Stimulated activated CD4-positive, alpha-beta T cell treated with anti-CD3 and anti-CD28 coated beads, TNF-alpha, amount 100 ng/mL, for 24 hours (primary cell): ENCODE results near the gene PRDM13.
"Not testable (repeated sequence)": the region's sequence is repeated elsewhere in the genome, so short reads cannot be mapped to it uniquely, and the experiment has no call there.

ENCODE experiments used
- DNase-seq, 3 experiments: peaks; one replicate each; pipeline ENCODE4 v3.0.0-alpha.2; 2020; ENCODE audit warnings: low read depth in 3 of 3

PRDM13 gene

GRCh38 chr6:99606656-99607415 lies at the start of gene PRDM13:
Gene PRDM13, plus strand, starts transcription at chr6:99606833. Its CDS starts 202 bp downstream, at chr6:99607035.
- DNase-seq = no peak

DNA sequence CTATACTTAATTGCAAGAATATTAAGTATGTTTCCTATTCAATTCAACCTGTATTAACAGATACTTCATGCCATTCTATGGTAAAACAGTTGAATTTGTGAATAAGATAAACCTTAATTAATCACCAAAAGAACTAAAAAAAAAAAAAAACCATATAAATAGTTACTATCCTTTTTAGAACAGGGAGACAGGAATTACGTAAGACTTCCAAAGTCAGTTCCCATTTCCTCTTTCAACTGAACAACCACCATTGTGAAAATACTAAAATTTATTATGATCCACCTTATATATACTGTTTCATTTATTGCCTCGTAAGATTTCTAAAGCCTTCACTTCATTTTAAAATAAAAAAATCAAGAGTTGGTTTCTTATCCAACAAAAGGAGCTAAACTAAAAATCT lies 47.6 kb upstream of the PRDM13 start:
- no peak for DNase-seq

- DNase-seq = no peak
These were observed 46.0 kb upstream of the PRDM13 start for GRCh38 chr6:99560668-99561067.

GRCh38 chr6:99563056-99563723 lies 43.4 kb upstream of the PRDM13 start:
- DNase-seq = no peak

DNA sequence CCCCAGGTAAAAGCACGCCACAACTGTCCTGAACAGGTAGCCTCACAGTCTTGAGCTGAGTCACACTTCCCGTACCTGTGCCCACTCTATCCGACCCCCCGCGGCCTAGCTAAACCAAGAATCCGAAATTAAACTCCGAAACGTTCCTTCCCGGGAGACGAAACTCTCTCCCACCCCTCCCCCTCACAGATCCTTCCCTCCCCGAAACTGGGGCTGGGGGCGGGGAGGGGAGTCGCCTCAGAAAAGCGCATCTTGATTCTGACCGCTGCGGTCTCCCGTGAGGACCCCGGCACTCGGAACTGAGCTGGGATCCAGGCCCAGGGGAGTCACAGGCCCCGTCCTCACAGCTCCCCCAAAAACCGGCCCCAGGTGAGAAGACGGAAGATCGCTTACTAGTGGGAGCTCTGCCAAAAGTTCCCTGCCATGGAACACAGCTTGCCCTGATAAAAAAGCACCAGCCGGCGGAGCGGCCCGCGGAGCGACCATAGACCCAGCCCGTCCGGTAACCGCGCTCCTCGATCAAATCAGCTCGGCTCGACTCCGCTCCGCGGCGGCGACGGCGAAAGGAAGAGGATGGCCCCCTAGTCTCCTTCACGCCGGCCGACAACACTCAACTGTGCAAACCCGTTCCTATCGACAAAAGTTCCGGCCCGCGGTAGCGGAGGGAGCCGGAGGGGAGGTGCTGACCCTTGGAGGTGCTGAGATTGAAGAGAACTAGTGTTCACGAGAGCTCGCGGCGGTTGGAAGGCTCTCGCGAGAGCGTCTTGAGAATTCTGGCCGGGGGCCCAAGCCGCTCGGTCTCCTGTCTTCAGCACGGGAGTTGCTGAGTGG lies 38.3 kb upstream of the PRDM13 start, which contains the start of gene CCNC:
CCNC (minus strand) TSS at position 558 of the 831 bp plus-strand sequence; CDS start at position 425, 133 bp downstream.
- peak; percentile 83 to 90 (median 89) for DNase-seq

GRCh38 chr6:99573980-99574617 lies 32.5 kb upstream of the PRDM13 start:
- DNase-seq = no peak

DNA sequence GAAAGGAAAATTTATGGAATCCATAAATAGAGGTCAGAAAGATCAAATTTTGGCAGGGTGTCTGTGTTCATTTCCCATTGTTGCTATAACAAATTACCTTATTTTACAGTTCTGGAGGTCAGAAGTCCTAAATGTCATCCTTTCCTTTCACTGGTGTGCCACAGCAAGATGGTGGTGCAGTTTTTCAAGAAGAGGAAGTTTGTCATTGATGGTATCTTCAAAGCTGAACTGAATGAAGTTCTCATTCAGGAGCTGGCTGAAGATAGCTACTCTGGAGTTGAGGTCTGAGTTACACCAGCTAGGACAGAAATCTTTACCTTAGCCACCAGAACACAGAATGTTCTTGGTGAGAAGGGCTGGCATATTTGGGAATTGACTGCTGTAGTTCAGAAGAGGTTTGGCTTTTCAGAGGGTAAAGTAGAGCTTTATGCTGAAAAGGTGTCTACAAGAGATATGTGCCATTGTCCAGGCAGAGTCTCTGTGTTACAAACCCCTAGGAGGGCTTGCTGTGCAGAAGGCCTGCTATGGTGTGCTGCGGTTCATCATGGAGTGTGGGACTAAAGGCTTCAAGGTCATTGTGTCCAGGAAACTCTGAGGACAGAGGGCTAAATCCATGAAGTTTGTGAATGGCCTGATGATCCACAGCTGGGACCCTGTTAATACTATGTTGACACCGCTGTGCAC lies 30.9 kb upstream of the PRDM13 start:
- no peak for DNase-seq

GRCh38 chr6:99579781-99580180 lies 26.9 kb upstream of the PRDM13 start:
- DNase-seq = no peak

DNA sequence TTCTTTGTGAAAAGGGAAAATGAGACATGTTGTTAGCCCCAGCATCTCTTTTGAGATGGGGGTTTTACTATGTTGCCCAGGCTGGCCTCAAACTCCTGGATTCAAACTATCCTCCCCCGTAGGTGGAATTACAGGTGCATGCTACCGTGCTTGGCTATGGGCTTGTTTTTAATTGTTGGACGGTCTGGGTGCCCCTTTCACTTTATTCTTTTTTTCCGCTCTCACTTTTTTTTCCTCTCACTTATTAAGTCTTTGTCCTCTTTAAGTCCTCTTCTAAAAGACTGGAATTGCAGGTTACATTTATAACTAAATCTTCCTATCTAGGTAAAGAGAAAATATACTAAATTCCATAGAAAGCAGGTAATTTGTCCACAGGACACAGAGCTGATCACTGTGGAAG lies 18.8 kb upstream of the PRDM13 start:
- DNase-seq = no peak

- DNase-seq = peak; percentile 38 to 63 (median 43)
These were observed 17.9 kb upstream of the PRDM13 start for GRCh38 chr6:99588618-99589289.

DNA sequence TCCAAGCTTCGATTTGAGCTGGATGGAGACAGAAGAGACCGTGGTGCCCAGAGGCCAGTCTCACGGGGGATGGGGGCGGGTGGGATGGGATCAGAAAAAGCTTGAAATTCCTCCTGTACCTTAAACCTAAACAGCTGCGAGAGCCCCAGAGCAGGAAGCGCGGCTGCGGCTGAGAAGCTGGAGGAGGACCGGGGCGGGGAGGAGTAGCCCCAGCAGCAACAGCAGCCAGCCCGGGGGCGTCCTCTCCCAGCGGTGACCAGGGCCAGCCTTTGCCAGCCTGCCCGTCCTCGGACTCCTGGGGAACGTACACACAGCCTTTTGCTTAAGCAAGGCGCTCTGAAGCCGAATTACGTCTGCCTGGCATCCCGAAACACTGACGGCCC lies 17.4 kb upstream of the PRDM13 start:
- DNase-seq = no peak

GRCh38 chr6:99589907-99590493 lies 16.6 kb upstream of the PRDM13 start:
- DNase-seq = no peak

DNA sequence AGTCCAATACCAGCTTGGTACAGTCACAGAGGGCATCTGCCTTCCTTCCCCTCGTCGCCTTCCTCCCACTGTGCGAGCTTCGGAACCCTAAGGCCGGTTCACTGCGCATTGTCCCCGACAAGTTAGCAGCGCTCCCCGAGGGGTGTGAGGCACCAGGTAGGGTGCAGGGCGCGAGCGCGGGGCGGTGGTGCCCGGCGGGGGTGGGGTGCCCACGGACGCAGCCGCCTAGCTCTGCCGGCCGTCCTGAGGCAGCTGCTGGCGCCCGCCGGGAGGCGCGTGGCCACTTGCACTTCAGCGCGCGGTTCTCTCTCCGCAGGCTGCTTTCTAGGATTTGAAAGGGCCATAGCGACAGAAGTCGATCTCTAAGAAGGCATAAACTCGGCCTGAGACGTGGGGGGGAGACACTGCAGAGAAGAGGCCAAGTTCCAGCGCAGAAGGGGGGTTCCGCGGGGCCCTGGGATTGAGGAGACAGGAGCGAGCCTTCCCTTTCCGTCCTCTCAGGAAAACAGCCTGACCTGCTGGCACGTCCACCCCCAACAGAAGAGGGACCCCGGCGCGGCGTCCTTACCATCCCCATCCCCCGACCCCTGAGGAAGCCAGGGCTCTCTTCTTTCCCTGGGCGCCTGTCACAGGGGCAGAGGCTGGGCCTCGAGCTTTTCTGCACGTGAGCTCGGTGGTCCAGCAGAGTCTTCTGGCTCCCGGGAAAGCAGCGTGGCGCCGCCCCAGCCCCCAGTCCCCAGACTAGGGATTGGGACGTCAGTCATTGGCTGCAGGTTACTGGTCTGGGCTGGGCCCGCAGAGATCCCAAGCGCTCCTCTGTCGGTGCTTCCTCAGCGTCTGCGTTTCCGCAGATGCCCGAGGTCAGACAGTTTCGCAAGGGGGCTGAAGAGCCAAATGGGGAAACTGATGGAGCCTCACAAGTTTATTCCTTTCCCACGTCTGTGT lies 15.6 kb upstream of the PRDM13 start:
- no peak for DNase-seq

DNA sequence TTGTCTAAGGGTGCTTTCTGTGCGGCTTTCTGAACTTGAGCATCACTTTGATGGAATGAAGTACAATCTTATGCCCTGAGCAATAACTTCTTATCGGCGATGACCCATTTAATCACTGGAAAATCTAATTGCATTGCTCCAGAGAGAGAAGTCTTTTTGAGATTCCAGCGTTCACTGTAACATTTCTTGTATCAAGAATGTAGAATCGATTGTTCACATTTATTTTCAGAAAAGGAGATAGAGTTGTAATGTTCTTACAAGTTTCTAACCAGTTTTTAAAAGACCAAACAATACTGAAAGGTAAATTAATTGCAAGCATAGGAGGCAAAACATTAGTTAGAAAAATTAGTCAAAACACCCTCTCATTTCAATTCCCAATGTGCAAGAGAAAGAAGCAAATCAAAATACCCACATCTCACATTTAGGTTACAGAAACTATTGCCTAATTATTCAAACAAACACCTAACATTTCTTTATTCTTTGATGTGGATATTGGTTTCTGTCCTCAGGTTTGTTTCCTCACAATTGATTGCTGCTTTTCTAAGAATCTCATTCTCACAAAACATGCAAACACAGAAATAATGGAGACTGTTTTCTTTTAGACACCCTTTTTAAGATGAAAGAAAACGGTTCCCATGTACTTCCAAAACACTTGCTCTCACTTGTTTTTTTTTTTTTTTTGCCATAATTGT lies 14.8 kb upstream of the PRDM13 start:
- no peak for DNase-seq

DNA sequence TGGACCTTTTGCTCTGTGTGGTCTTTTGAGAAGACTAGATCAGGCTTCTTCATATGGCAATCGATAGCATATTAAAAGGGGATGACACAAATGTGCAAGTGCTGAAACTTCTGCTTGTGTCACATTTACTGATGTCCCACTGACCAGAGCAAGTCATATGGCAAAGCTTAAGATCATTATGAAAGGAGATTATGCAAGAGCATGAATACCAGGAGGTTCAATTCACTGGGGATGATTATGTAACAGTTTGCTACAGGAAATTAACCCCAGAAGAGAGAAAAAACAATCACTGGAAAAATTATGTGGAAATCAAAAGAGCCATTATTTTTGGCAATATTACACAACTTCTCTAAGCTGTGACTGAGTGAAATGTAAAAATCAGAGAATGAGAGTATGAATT lies 13.7 kb upstream of the PRDM13 start:
- no peak for DNase-seq

DNA sequence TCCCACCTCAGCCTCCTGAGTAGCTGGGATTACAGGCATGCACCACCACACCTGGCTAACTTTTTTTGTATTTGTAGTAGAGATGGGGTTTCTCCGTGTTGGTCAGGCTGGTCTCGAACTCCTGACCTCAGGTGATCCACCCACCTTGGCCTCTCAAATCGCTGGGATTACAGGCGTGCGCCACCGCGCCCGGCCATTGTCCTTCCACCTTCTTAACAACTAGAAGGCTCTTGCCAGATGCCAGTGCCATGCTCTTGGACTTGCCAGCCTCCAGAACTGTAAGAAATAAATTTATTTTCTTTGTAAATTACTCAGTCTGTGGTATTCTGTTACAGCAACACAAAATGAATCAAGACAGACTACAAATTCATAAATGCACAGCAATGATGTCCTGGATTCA lies 11.9 kb upstream of the PRDM13 start:
- not testable (repeated sequence) for DNase-seq

- no peak for DNase-seq
These were observed 3.9 kb upstream of the PRDM13 start for GRCh38 chr6:99602520-99603420.
